Duodenal mucosa (tissue), 2 donors: ENCODE results near the gene JSRP1.

ENCODE experiments used
- H3K27ac ChIP-seq: one replicate; pipeline ENCODE4 v1.7.0; 2013; ENCODE audit warnings: low read depth, low read length
- H3K27me3 ChIP-seq, 2 donors: one replicate each; pipeline ENCODE4 v1.7.0; 2013; ENCODE audit warnings: low read length in 2 of 2, control low read depth in 1 of 2; ENCODE audit not compliant: insufficient read depth in 2 of 2, control insufficient read depth in 1 of 2
- H3K36me3 ChIP-seq, 2 donors: one replicate each; pipeline ENCODE4 v1.7.0; 2013; ENCODE audit warnings: low read length in 2 of 2, control low read depth in 1 of 2; ENCODE audit not compliant: insufficient read depth in 2 of 2, control insufficient read depth in 1 of 2
- H3K4me1 ChIP-seq, 2 donors: one replicate each; pipeline ENCODE4 v1.7.0; 2013; ENCODE audit warnings: low read length in 2 of 2, control low read depth in 1 of 2; ENCODE audit not compliant: insufficient read depth in 2 of 2, control insufficient read depth in 1 of 2
- H3K4me3 ChIP-seq, 2 donors: one replicate each; pipeline ENCODE4 v1.7.0; 2013; ENCODE audit warnings: low read length in 2 of 2, low read depth in 1 of 2
- H3K9ac ChIP-seq, 2 donors: one replicate each; pipeline ENCODE4 v1.7.0; 2013; ENCODE audit warnings: low read length in 2 of 2, low read depth in 1 of 2
- H3K9me3 ChIP-seq, 2 donors: one replicate each; pipeline ENCODE4 v1.7.0; 2013; ENCODE audit warnings: low read length in 2 of 2, control low read depth in 1 of 2; ENCODE audit not compliant: control insufficient read depth in 1 of 2

The JSRP1 gene

DNA sequence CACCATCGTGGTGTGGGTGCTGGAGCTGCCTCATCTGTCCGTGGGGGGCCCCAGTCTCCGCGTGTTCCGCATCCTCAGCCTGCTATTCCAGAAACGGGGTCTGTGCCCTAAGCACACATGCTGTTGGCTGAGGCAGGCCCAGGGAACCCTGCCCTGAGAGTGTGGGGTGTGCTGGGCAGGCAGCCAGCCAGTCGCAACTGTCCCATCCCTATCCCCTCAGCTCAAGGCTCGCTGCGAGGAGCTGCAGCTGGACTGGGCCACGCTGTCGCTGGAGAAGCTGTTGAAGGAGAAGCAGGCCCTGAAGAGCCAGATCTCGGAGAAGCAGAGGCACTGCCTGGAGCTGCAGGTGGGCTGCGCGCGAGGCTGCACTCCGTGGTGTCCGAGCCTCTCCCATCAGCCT lies 42.0 kb downstream of the JSRP1 start:
- no peaks in the 10 kb centered on the region for H3K27me3 ChIP-seq
- H3K9me3 ChIP-seq: no peaks in the 10 kb centered on the region
- H3K27ac ChIP-seq: no peak overlapping the region
- H3K36me3 ChIP-seq: peaks cover 48 to 78% of the 10 kb centered on the region in 2 donors
- H3K4me1 ChIP-seq: peaks cover 16% of the 10 kb centered on the region in 2 donors
- peak overlapping the region in 1 of 2 donors; percentile 40 for H3K4me3 ChIP-seq
- H3K9ac ChIP-seq: no peak overlapping the region

DNA sequence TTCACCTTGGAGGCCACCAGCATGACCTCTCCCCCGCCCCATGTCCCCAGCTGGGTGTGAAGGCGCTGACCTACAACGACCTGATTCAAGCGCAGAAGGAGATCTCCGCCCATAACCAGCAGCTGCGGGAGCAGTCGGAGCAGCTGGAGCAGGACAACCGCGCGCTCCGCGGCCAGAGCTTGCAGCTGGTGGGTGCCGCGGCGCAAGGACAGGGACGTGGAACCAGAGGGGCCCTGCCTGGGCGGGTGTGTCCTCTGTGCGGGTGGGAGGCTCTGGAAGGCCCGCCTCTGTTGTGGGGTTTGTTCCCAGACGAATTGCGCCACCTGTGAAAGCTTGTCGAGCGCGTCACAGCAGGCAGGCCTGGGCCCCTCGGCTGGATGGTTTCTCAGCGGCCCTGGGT lies 42.4 kb downstream of the JSRP1 start:
- Histone ChIP-seq H3K9ac (peak overlapping the region; percentile 43 to 51), H3K27ac (no peak overlapping the region), H3K36me3 (peaks cover 52 to 76% of the 10 kb centered on the region in 2 donors), H3K27me3 (no peaks in the 10 kb centered on the region), H3K4me3 (peak overlapping the region; percentile 32 to 40), H3K4me1 (peaks cover 16% of the 10 kb centered on the region in 2 donors), H3K9me3 (no peaks in the 10 kb centered on the region)

DNA sequence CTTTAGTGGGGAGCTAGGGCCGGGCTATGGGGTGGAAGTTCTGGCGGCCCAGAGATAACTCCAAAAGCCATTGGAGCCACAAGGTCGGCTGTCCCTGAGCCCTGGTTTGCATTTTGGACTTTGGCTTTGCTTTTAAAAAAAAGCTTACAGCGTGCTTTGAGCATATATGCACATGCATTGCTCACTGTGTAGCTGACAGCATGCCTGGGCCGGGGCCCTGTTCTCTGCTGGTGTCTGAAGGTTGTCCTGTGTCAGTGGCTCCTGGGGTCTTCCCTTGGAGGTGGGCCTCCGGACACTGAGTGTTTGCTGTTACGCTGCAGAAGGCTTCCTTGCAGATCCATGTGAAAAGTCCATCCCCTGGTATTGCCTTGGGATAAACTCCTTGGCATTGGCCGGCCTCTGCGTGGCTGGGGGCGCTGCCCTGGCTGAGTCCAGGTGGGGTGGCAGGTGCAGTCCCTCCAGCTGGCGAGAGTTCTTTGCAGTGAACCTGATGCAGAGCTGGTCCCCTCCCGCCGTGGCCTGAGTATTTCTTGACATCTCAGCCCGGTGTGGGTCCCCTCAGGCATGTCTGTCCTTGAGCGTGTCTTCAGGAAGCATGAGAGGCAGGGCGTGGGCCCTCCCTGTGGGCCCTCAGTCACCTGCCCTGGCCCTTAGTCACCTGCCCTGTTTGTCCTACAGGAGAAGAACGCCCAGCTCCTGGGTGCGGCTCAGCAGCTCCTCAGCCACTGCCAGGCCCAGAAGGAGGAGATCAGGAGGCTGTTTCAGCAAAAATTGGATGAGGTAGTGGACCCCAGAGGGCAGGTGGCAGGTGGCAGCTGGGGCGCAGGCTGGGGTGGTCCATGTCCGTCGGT lies 43.1 kb downstream of the JSRP1 start:
- Histone ChIP-seq H3K4me3 (peak overlapping the region; percentile 32 to 40), H3K9me3 (no peaks in the 10 kb centered on the region), H3K27ac (peak overlapping the region; percentile 90), H3K9ac (peak overlapping the region; percentile 43 to 54), H3K36me3 (peaks cover 52 to 77% of the 10 kb centered on the region in 2 donors), H3K4me1 (peaks cover 16 to 19% of the 10 kb centered on the region in 2 donors), H3K27me3 (no peaks in the 10 kb centered on the region)

DNA sequence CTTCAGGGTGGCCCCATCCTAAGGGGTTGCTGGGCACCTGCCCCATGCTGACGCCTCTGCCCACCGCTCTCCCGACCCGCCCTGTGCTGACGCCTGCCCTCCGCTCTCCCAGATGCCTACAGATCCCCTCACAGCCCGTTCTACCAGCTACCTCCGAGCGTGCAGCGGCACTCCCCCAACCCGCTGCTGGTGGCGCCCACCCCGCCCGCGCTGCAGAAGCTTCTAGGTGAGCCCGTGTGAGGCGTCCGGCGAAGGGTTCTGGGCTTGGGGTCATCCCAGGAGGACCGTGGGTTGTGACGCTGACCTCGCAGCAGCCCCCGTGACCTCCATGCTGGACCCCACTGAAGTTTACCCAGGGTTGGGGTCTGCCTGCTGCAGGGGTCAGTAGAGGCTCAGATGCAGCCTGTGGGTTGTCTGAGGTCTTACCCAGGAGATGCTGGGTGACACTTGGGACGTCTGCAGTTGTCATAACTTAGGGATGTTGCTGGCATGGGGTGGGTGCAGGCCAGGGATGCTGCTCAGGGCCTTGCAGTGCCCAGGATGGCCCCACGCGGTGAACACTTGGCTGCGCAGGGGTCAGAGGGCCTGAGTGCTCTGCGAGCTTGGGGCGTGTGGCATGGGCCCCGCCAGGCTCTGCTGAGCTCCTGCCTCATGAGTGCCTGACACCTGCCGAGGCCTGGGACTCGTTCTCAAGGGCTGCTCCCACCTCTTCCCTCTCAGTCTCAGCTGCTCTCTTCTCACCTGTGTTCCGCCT lies 45.1 kb downstream of the JSRP1 start:
- Histone ChIP-seq H3K4me1 (peaks cover 16 to 21% of the 10 kb centered on the region in 2 donors), H3K36me3 (peaks cover 38 to 73% of the 10 kb centered on the region in 2 donors), H3K27ac (no peak overlapping the region)

DNA sequence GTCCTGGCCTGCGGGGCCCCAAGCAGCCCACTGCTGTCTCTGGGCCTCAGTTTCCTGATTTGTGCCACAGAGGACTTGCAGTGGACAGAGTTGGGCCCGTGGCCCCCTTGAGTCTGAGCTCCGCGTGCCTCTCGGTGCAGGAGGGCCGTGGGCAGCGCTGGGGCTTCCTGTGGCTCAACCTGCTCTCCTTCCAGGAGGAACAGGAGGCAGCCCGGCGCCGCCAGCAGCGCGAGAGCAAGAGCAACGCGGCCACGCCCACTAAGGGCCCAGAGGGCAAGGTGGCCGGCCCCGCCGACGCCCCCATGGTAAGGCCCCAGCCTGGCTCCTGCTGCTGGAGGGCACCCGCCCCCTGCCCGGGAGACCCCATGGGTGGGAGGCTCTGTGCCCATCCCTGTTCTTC lies 46.0 kb downstream of the JSRP1 start:
- Histone ChIP-seq H3K36me3 (peaks cover 30 to 72% of the 10 kb centered on the region in 2 donors), H3K9ac (no peak overlapping the region)

More for the DNA sequence above, 45.1 kb downstream of the JSRP1 start:
- Histone ChIP-seq H3K4me3 (no peak overlapping the region), H3K9ac (no peak overlapping the region), H3K27me3 (no peaks in the 10 kb centered on the region), H3K9me3 (no peaks in the 10 kb centered on the region)

DNA sequence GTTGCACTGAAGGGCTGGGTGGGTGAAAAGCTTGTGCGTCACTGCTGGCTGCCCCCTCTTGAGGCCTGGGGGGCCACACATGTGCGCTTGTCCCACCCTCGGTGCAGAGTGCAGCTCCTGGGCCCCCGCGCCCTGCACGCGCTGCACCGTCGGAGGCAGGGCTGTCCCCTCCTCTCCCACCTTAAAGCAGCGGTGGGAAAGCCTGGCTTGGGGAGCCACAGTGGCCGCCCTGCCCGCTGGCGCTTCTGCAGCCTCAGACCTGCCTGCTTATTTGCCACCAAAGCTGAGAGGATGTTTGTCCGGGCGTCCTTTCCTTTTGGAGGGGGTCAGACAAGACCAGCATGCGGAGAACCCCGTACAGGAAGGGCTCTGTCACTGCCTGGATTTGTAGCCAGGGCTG lies 46.8 kb downstream of the JSRP1 start:
- Histone ChIP-seq H3K27ac (no peak overlapping the region), H3K4me1 (peaks cover 16 to 21% of the 10 kb centered on the region in 2 donors), H3K4me3 (no peak overlapping the region), H3K9me3 (no peaks in the 10 kb centered on the region), H3K36me3 (peaks cover 24 to 67% of the 10 kb centered on the region in 2 donors), H3K9ac (no peak overlapping the region), H3K27me3 (no peaks in the 10 kb centered on the region)

More for the DNA sequence above, 46.0 kb downstream of the JSRP1 start:
- Histone ChIP-seq H3K4me1 (peaks cover 16 to 21% of the 10 kb centered on the region in 2 donors), H3K27me3 (no peaks in the 10 kb centered on the region), H3K4me3 (no peak overlapping the region), H3K27ac (no peak overlapping the region), H3K9me3 (no peaks in the 10 kb centered on the region)

DNA sequence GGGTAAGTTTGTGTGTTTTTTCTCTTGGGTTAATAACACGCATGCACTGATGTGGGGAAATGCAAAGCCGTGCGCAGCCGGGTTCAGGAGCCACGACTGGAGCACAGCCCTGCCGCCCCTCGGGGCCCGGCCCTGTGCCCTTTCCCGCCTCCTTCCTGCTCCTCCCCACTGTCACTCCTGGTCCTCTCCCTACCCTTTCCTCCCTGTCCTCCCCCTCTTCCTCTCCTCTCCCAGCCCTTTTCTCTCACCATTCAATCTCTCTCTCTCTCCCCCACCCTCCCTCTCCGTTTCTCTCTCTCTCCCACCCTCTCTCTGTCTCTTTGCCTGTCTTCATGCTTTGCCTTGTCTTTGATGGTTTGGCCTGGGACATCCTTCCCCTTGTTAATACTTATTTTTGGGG lies 47.2 kb downstream of the JSRP1 start:
- Histone ChIP-seq H3K27me3 (no peaks in the 10 kb centered on the region), H3K9me3 (no peaks in the 10 kb centered on the region), H3K36me3 (peaks cover 20 to 67% of the 10 kb centered on the region in 2 donors), H3K27ac (no peak overlapping the region), H3K9ac (no peak overlapping the region), H3K4me1 (peaks cover 16 to 21% of the 10 kb centered on the region in 2 donors), H3K4me3 (no peak overlapping the region)

DNA sequence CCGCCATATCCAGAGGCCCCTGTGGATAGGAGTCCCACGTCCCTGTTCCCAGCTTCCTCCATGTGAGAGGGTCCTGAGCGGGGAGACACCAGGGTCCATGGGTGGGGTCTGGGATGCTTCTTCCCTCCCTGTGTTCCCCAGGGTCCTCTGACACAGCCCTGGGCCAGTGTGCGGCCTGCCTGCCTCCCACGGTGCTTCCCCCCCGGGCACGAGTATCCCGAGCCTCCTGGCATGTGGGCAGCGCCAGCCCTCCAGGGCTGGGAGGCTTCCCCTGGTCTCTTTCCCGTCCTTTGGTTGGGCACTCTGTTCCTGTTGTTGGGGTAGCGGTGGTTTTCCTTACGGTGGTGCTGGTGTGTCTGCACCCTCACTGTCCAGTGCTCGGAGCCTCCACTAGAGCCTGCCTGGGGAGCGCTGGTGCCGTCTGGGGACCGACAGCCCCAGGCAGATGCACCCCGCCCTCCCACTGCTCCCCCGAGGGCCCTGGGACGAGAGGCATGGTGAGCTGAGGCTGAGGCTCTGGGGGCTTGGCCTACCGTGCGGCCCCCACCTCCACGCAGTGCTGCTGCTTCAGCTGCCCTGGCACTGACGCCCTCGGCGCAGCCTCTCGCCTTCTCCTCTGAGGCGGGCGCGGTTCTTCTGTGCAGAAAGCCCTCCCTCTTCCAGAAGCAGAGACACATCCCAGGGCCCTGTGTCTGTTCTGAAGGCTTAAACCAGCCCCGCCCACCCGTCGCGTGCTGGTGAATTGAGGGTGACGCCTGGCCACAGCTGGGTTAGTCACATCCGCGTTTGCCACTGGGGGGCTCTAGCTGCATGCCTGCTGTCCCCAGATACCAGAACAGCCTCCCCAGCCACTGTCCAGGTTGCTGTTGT lies 48.0 kb downstream of the JSRP1 start:
- Histone ChIP-seq H3K4me1 (peaks cover 8 to 14% of the 10 kb centered on the region in 2 donors), H3K4me3 (no peak overlapping the region), H3K36me3 (peaks cover 24 to 73% of the 10 kb centered on the region in 2 donors), H3K27ac (no peak overlapping the region), H3K9ac (no peak overlapping the region), H3K9me3 (no peaks in the 10 kb centered on the region), H3K27me3 (no peaks in the 10 kb centered on the region)

DNA sequence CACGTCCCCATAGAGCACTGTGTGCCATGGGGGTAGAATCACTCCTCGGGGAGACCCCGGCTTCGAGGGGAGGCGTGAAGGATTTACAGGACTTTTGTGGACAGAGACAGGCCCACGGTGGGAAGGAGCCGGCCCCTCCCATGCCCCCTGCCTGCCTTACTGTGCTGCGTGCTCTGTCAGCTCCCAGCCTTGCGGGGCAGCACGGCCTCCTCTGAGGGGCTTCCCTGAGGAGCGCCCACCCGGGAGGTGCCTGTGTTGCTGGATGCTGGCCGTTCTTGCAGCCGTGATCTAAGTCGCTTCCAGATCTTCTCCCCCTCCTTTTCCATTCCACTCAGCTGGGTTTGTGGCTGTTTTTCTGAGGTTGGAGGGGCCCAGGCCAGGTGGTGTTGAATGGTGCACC lies 49.2 kb downstream of the JSRP1 start:
- Histone ChIP-seq H3K9me3 (no peaks in the 10 kb centered on the region), H3K27me3 (no peaks in the 10 kb centered on the region), H3K36me3 (peaks cover 30 to 81% of the 10 kb centered on the region in 2 donors), H3K27ac (no peak overlapping the region), H3K4me3 (no peak overlapping the region), H3K9ac (no peak overlapping the region), H3K4me1 (peaks cover 5 to 9% of the 10 kb centered on the region in 2 donors)
